Erythroblast (primary cell): ENCODE measurements around the gene NLRP4.

Experiments used
- GATA1 ChIP-seq: IDR thresholded peaks from 2 replicates; pipeline ENCODE4 v1.6.1; 2011; ENCODE audit warnings: low read depth, mild to moderate bottlenecking, control low read depth, low read length, moderate library complexity
- POLR2A ChIP-seq: IDR thresholded peaks from 2 replicates; pipeline ENCODE4 v1.6.1; 2011; ENCODE audit warnings: mild to moderate bottlenecking, low read length

DNA sequence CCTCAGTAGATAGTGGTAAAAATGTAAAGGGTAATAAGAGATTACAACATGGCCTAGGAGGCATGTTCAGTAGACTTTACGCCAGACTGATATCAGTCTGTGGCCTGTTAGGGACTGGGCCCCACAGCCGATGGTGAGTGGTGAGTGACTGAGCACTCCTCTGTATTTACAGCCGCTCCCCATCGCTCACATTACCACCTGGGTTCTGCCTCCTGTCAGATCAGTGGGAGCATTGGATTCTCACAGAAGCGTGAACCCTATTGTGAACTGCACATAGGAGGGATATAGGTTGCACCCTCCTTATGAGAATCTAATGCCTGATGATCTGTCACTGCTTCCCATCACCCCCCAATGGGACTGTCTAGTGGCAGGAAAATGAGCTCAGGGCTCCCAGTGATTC lies 22.4 kb upstream of the NLRP4 start:
- TF ChIP-seq POLR2A (no peak), GATA1 (no peak)
